Measurements from ENCODE around the gene CDKAL1.

DNA sequence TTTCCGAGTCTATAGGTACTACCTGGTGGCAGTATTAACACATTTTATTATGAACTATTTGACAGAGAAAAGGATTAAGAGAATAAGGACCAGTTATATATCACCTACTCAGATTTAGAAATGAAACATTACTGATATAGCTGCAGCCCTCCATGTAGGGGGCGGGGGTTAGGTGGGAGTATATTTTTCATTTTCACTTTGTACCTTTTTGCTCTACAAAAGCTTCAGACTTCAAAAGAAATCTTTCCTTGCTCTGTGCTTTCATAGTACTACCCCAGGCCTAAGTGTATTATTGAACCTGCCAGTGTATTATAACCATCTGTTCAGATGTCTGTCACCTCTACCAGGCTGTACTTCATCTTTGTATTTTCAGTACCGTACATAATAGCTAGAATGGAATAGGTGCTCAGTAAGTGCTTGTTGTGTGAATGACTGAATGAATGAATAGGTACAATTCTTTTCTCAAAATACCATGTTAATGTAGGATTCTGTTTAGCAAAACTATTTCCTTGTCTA is 43.0 kb downstream of the CDKAL1 start:
- TF ChIP-seq, protein P1, sequence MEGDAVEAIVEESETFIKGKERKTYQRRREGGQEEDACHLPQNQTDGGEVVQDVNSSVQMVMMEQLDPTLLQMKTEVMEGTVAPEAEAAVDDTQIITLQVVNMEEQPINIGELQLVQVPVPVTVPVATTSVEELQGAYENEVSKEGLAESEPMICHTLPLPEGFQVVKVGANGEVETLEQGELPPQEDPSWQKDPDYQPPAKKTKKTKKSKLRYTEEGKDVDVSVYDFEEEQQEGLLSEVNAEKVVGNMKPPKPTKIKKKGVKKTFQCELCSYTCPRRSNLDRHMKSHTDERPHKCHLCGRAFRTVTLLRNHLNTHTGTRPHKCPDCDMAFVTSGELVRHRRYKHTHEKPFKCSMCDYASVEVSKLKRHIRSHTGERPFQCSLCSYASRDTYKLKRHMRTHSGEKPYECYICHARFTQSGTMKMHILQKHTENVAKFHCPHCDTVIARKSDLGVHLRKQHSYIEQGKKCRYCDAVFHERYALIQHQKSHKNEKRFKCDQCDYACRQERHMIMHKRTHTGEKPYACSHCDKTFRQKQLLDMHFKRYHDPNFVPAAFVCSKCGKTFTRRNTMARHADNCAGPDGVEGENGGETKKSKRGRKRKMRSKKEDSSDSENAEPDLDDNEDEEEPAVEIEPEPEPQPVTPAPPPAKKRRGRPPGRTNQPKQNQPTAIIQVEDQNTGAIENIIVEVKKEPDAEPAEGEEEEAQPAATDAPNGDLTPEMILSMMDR (IDR thresholded peaks at IDR 0.05), result no peak
- TF ChIP-seq KDM5A (IDR thresholded peaks at IDR 0.05), result no peak
- TF ChIP-seq CHD4 (IDR thresholded peaks at IDR 0.05; ENCODE audit: borderline replicate concordance), result no peak
- TF ChIP-seq RNF2 (IDR thresholded peaks at IDR 0.05; ENCODE audit: borderline replicate concordance, low read depth), result no peak
